Lower leg skin (tissue), 4 donors: Measurements from ENCODE around the gene BORCS5. TPM values are rescaled to one million over a fixed set of nuclear protein-coding genes. Genes with fewer than 3 reads are reported as not detected.

ENCODE experiments used
- DNase-seq, 2 donors: peaks; one replicate each; pipeline ENCODE4 v3.0.0-alpha.2; 2019; ENCODE audit warnings: low spot score in 2 of 2
- H3K4me3 ChIP-seq: fragments of 200-600 bp; sonication (generic); 2 replicates; pipeline ENCODE4 v1.5.1; 2017; ENCODE audit warnings: mild to moderate bottlenecking, low read depth; ENCODE audit not compliant: poor library complexity, severe bottlenecking
- POLR2A ChIP-seq, 2 donors: fragments of 450-650 bp; IDR thresholded peaks; one replicate each; pipeline ENCODE4 v1.6.1; 2016 to 2017; ENCODE audit warnings: antibody characterized with exemption in 2 of 2, mild to moderate bottlenecking in 1 of 2, moderate library complexity in 1 of 2
- WGBS, 2 donors: methylation state at CpG; one replicate each; pipeline ENCODE4 v1.1.5; 2018; 5-methylcytosine and 5-hydroxymethylcytosine counted together
- intact Hi-C: fragments of 100-400 bp; cut with DNase I; formaldehyde crosslinking; loops from one replicate; pipeline ENCODE4 v1.15.0; 2023; ENCODE audit warnings: low total_unique reads
- total RNA-seq, 4 donors: library from RNA; depleted of rRNA; stranded (reverse); fragments of >200 nt; gene quantifications; one replicate each; pipeline ENCODE4 v1.1.0, GENCODE V29; 2016
- TF ChIP-seq, protein P1 (sequence below), 3 donors: fragments of 450-650 bp; IDR thresholded peaks; one replicate each; pipeline ENCODE4 v1.5.1; 2016; ENCODE audit warnings: antibody characterized with exemption in 3 of 3, mild to moderate bottlenecking in 3 of 3, moderate library complexity in 2 of 3

The BORCS5 gene
- total RNA-seq, 4 donors from 2014 or later = 5.3 to 13.4 (median 10.1) TPM

DNA sequence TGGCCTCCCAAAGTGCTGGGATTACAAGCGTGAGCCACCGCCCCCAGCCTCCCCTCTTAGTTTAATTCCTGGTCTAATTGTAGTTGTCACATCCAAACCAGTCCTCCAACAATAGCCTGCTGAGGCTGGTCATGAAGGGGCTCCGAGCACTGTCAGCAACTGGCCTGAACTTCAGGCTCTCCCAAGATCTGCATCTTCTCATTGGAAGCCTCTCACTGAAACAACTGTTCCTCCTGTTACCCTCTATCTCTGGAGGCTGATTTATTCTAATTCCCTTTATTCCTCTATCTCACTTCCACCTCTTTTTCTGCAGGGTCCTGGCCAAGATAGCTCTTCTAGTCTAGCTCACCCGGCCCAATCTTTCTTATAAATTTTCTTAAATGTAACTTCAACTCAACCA lies 116.3 kb downstream of the BORCS5 start:
- intact Hi-C loops = no loop called here
- no peak overlapping the region for H3K4me3 ChIP-seq
- 96 to 97% methylated on average over 4 of the region's 4 CpGs for WGBS, 2 donors
- DNase-seq = no peak
- TF ChIP-seq, protein P1, sequence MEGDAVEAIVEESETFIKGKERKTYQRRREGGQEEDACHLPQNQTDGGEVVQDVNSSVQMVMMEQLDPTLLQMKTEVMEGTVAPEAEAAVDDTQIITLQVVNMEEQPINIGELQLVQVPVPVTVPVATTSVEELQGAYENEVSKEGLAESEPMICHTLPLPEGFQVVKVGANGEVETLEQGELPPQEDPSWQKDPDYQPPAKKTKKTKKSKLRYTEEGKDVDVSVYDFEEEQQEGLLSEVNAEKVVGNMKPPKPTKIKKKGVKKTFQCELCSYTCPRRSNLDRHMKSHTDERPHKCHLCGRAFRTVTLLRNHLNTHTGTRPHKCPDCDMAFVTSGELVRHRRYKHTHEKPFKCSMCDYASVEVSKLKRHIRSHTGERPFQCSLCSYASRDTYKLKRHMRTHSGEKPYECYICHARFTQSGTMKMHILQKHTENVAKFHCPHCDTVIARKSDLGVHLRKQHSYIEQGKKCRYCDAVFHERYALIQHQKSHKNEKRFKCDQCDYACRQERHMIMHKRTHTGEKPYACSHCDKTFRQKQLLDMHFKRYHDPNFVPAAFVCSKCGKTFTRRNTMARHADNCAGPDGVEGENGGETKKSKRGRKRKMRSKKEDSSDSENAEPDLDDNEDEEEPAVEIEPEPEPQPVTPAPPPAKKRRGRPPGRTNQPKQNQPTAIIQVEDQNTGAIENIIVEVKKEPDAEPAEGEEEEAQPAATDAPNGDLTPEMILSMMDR (IDR thresholded peaks at IDR 0.05) = no peak
- TF ChIP-seq POLR2A (IDR thresholded peaks at IDR 0.05) = no peak

DNA sequence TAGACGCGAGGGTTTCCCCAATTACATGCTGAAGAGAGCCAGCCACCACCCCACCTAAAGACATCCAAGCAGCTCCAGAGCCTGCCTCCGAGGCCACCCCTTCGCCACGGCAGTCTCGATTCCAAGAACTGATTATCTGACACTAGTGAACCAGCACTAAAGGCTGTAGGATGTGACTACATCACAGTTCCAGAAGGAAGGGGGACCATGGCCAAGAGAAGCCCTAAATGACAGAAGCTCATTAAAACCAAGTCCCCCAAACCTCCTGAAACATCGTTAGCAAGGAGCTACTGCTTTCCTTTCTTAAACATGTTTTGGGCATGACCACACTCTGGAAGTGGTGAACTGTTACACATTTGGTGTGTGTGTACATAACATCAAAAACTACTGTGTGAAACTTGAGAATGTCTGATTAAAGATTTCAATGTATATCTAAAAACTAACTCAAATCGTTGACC lies 117.6 kb downstream of the BORCS5 start:
- DNase-seq = no peak
- TF ChIP-seq POLR2A (IDR thresholded peaks at IDR 0.05) = no peak
- TF ChIP-seq, protein P1 (IDR thresholded peaks at IDR 0.05) = no peak
- 87% methylated on average over 8 of the region's 8 CpGs for WGBS, 2 donors
- intact Hi-C loops = no loop called here
- no peak overlapping the region for H3K4me3 ChIP-seq

DNA sequence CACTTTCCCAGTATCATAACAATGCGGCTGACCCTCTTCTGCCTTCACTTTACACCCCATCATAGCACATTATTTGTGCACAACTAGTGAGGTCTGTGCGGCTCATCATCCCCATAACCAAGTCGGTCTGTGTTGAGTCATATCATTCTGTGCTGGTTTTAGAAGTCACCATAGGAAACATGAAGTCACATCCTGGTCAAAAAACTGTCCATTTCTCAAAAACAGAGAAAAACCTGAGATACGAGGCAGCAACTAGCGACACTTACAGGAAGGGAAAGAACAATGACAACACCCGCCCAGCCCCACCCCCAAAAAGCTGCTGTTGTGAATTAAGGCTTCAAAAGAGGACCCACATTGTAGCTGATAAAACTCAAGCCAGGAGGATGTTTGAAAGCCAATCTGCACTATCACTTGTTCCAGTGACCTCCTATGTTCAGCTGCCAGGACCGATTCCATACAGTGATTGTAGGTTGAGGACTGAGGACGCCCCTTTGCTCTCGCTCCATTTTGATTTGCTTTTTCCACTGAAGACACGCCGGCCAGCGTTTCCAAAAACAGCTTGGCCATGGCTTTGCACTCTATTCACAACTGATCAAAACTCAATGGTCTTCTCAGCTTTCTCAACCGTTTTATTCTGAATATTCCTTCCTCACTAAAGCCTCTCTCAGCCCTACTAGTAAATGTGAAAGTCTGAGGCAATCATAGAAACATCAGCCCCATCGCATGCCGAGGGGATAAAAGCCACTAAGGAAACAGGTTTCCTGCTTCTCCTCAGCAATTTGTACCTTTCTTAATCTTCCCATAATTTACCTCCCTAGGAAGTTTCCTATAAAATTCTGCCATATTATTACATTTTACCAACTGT lies 118.3 kb downstream of the BORCS5 start:
- intact Hi-C loops = no loop called here
- TF ChIP-seq, protein P1 (IDR thresholded peaks at IDR 0.05) = no peak
- no peak for TF ChIP-seq POLR2A (IDR thresholded peaks at IDR 0.05)
- H3K4me3 ChIP-seq = no peak overlapping the region
- no peak for DNase-seq
- 82 to 86% methylated on average over 15 of the region's 15 CpGs for WGBS, 2 donors

DNA sequence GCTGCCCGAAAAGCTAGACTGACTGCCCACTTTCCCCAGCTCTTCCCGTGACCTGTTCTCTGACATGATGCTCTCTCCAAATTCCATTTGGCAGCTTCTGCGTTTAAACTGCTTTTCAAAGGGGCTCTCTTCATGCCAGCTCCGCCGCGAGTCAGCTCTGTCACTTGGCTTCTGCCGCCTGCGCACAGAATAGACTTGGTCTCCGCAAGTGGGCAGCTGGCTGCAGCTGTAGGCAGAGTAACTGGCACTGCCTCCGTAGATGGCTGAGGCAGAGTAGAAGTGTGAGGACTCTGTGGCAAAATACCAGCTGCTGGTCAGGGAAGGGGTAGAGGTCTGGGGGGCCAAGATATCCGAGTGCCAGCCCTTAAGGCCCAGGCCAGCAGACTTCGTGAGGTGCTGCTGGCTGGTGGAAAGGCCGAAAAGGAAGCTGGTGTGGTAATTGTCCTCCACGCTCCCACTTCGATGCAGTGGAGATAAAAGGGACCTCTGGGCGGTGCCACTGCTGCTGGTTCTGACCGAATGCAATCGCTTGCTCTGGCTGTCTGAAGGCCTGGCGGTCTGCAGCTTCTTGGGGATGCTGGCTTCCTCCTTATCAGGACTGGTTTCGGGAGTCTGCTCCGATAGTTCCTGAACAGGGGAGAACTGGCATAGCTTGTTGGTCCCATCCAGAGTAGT lies 120.1 kb downstream of the BORCS5 start:
- TF ChIP-seq, protein P1 (IDR thresholded peaks at IDR 0.05) = no peak
- no peak for TF ChIP-seq POLR2A (IDR thresholded peaks at IDR 0.05)
- no peak overlapping the region for H3K4me3 ChIP-seq
- 96% methylated on average over 21 of the region's 21 CpGs for WGBS, 2 donors
- intact Hi-C loops = no loop called here
- no peak for DNase-seq

DNA sequence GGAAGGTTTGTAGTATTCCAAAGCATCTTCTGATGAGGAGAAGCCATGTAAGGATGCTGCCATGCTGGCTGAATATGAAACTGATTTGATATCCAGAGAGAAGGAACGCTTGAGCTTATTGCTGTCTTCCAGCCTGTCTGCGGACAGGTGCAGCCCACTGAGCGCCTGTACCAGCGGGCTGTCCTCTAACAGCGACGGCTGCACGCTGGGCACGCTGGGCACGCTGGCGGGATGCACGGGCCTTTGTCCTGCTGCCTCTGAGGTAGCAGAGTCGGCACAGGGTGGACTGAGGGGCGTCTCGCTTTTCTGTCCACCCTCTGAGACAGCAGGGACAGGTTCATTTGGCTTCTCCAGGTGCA lies 120.6 kb downstream of the BORCS5 start:
- no peak for DNase-seq
- 96 to 97% methylated on average over 14 of the region's 14 CpGs for WGBS, 2 donors
- TF ChIP-seq, protein P1 (IDR thresholded peaks at IDR 0.05) = no peak
- no peak for TF ChIP-seq POLR2A (IDR thresholded peaks at IDR 0.05)
- no peak overlapping the region for H3K4me3 ChIP-seq
- intact Hi-C loops = no loop called here
